Uterus (tissue), 4 donors: ENCODE measurements around the gene UGT1A4. TPM values are rescaled to one million over a fixed set of nuclear protein-coding genes. Genes with fewer than 3 reads are reported as not detected.

Source experiments
- DNase-seq, 2 donors: peaks; one replicate each; pipeline ENCODE4 v3.0.0-alpha.2; 2019 to 2020
- H3K27ac ChIP-seq, 2 donors: fragments of 200-600 bp; sonication (generic); 1 replicate in 1 of 2; 2 replicates in 1 of 2; pipeline ENCODE4 v1.5.1; 2016 to 2018
- H3K27me3 ChIP-seq, 2 donors: fragments of 200-600 bp; sonication (generic); one replicate each; pipeline ENCODE4 v1.5.1; 2018 to 2019; ENCODE audit warnings: control low read depth in 1 of 2
- H3K36me3 ChIP-seq, 2 donors: fragments of 200-600 bp; sonication (generic); one replicate each; pipeline ENCODE4 v1.5.1; 2019; ENCODE audit warnings: control low read depth in 1 of 2
- H3K4me1 ChIP-seq, 2 donors: fragments of 200-600 bp; sonication (generic); one replicate each; pipeline ENCODE4 v1.5.1; 2018 to 2019; ENCODE audit warnings: control low read depth in 1 of 2
- H3K4me3 ChIP-seq, 2 donors: fragments of 200-600 bp; sonication (generic); 1 replicate in 1 of 2; 2 replicates in 1 of 2; pipeline ENCODE4 v1.5.1; 2018 to 2019; ENCODE audit warnings: mild to moderate bottlenecking in 1 of 2
- H3K9me3 ChIP-seq, 2 donors: fragments of 200-600 bp; sonication (generic); one replicate each; pipeline ENCODE4 v1.5.1; 2019; ENCODE audit warnings: control low read depth in 1 of 2
- CTCF ChIP-seq, 4 experiments: fragments of 200-600 bp in 2 of 4; fragments of 450-650 bp in 2 of 4; sonication (generic) in 2 of 4; IDR thresholded peaks; one replicate each; pipeline ENCODE4 v1.5.1; 2016 to 2019; ENCODE audit warnings: antibody characterized with exemption in 4 of 4, mild to moderate bottlenecking in 2 of 4, moderate library complexity in 1 of 4
- POLR2A ChIP-seq, 2 donors: fragments of 450-650 bp; IDR thresholded peaks; one replicate each; pipeline ENCODE4 v1.6.1; 2016; ENCODE audit warnings: antibody characterized with exemption in 2 of 2, mild to moderate bottlenecking in 1 of 2, moderate library complexity in 1 of 2
- intact Hi-C: fragments of 100-400 bp; cut with DNase I; formaldehyde crosslinking; loops from one replicate; pipeline ENCODE4 v1.15.1; 2023; ENCODE audit warnings: low total_unique reads
- total RNA-seq, 4 donors: library from RNA; depleted of rRNA in 3 of 4; stranded (reverse); fragments of >200 nt in 3 of 4; gene quantifications; one replicate each; pipeline versions ENCODE4 v1.1.0 to v1.2.4, GENCODE V29; 2014 to 2023
- donor health status: DM: yes; HTN: yes; CAD: no.

Gene UGT1A4
- total RNA-seq, 4 donors from 2014 or later: not detected

GRCh38 chr2:233813236-233814055, 94.9 kb downstream of the UGT1A4 start:
- DNase-seq: no peak
- no peak overlapping the region for H3K4me3 ChIP-seq
- intact Hi-C loops: no loop called here

GRCh38 chr2:233814056-233814835, 95.7 kb downstream of the UGT1A4 start:
- DNase-seq: peak in 1 of 2 donors; percentile 1
- Histone ChIP-seq H3K4me1 (no peaks in the 10 kb centered on the region), H3K27me3 (no peaks in the 10 kb centered on the region), H3K4me3 (no peak overlapping the region), H3K36me3 (no peaks in the 10 kb centered on the region), H3K27ac (no peak overlapping the region), H3K9me3 (no peaks in the 10 kb centered on the region)
- TF ChIP-seq CTCF (IDR thresholded peaks at IDR 0.05): no peak
- no peak for TF ChIP-seq POLR2A (IDR thresholded peaks at IDR 0.05)
- intact Hi-C loops: no loop called here

More at GRCh38 chr2:233813236-233814055, 94.9 kb downstream of the UGT1A4 start:
- no peak overlapping the region for H3K27ac ChIP-seq
- H3K27me3 ChIP-seq: no peaks in the 10 kb centered on the region
- no peak for TF ChIP-seq CTCF (IDR thresholded peaks at IDR 0.05)
- no peak for TF ChIP-seq POLR2A (IDR thresholded peaks at IDR 0.05)
- H3K9me3 ChIP-seq: no peaks in the 10 kb centered on the region
- no peaks in the 10 kb centered on the region for H3K36me3 ChIP-seq
- H3K4me1 ChIP-seq: no peaks in the 10 kb centered on the region

- H3K4me3 ChIP-seq: no peak overlapping the region
- intact Hi-C loops: no loop called here
- no peaks in the 10 kb centered on the region for H3K9me3 ChIP-seq
- H3K27me3 ChIP-seq: no peaks in the 10 kb centered on the region
- H3K36me3 ChIP-seq: no peaks in the 10 kb centered on the region
- DNase-seq: no peak
- H3K27ac ChIP-seq: no peak overlapping the region
- H3K4me1 ChIP-seq: no peaks in the 10 kb centered on the region
- TF ChIP-seq POLR2A (IDR thresholded peaks at IDR 0.05) (no peak), CTCF (IDR thresholded peaks at IDR 0.05) (no peak)
Observed at GRCh38 chr2:233815861-233816260, 97.3 kb downstream of the UGT1A4 start.

GRCh38 chr2:233816334-233816733, 97.8 kb downstream of the UGT1A4 start:
- no peak overlapping the region for H3K4me3 ChIP-seq
- DNase-seq: no peak
- no peaks in the 10 kb centered on the region for H3K36me3 ChIP-seq
- TF ChIP-seq POLR2A (IDR thresholded peaks at IDR 0.05): no peak
- TF ChIP-seq CTCF (IDR thresholded peaks at IDR 0.05): no peak
- H3K4me1 ChIP-seq: no peaks in the 10 kb centered on the region
- H3K27ac ChIP-seq: no peak overlapping the region
- H3K9me3 ChIP-seq: no peaks in the 10 kb centered on the region
- H3K27me3 ChIP-seq: no peaks in the 10 kb centered on the region
- intact Hi-C loops: no loop called here

- Histone ChIP-seq H3K9me3 (no peaks in the 10 kb centered on the region), H3K27me3 (no peaks in the 10 kb centered on the region), H3K4me3 (no peak overlapping the region), H3K4me1 (no peaks in the 10 kb centered on the region), H3K36me3 (no peaks in the 10 kb centered on the region), H3K27ac (no peak overlapping the region)
- intact Hi-C loops: no loop called here
- TF ChIP-seq CTCF (IDR thresholded peaks at IDR 0.05): no peak
- no peak for TF ChIP-seq POLR2A (IDR thresholded peaks at IDR 0.05)
- no peak for DNase-seq
Observed at GRCh38 chr2:233816771-233817170, 98.2 kb downstream of the UGT1A4 start.
